H9 (cell line): ENCODE results near the gene NR2F1-AS1. TPM values are rescaled to one million over a fixed set of nuclear protein-coding genes. Genes with fewer than 3 reads are reported as not detected.

Source experiments
- DNase-seq: peaks from one replicate; pipeline ENCODE4 v3.0.0-alpha.2; 2017
- H2AFZ ChIP-seq: one replicate; pipeline ENCODE4 v1.6.1; 2013; ENCODE audit warnings: mild to moderate bottlenecking, low read length, control low read depth, moderate library complexity
- H2AK5ac ChIP-seq: 2 replicates; pipeline ENCODE4 v1.6.1; 2013; ENCODE audit warnings: low read length, control low read depth, mixed read lengths; ENCODE audit not compliant: insufficient read length
- H2BK120ac ChIP-seq: one replicate; pipeline ENCODE4 v1.6.1; 2013; ENCODE audit warnings: low read depth, mild to moderate bottlenecking, low read length, control low read depth, inconsistent platforms; ENCODE audit not compliant: poor library complexity, severe bottlenecking
- H2BK12ac ChIP-seq: 2 replicates; pipeline ENCODE4 v1.6.1; 2013; ENCODE audit warnings: low read length, control low read depth, mixed read lengths, low read depth; ENCODE audit not compliant: insufficient read length
- H2BK15ac ChIP-seq: 2 replicates; pipeline ENCODE4 v1.6.1; 2013; ENCODE audit warnings: low read depth, low read length, control low read depth
- H2BK20ac ChIP-seq: one replicate; pipeline ENCODE4 v1.6.1; 2013; ENCODE audit warnings: low read depth, mild to moderate bottlenecking, low read length, control low read depth, inconsistent platforms; ENCODE audit not compliant: poor library complexity, severe bottlenecking
- H2BK5ac ChIP-seq: 2 replicates; pipeline ENCODE4 v1.6.1; 2013; ENCODE audit warnings: low read length, control low read depth, mixed read lengths; ENCODE audit not compliant: insufficient read length
- H3K14ac ChIP-seq: 2 replicates; pipeline ENCODE4 v1.6.1; 2013; ENCODE audit warnings: low read length, control low read depth; ENCODE audit not compliant: insufficient read depth
- H3K18ac ChIP-seq: 2 replicates; pipeline ENCODE4 v1.6.1; 2013; ENCODE audit warnings: low read depth, mild to moderate bottlenecking, mixed read lengths, low read length, control low read depth; ENCODE audit not compliant: insufficient read length
- H3K23ac ChIP-seq: 2 replicates; pipeline ENCODE4 v1.6.1; 2013; ENCODE audit warnings: low read length, control low read depth, mixed read lengths, low read depth; ENCODE audit not compliant: insufficient read length
- H3K23me2 ChIP-seq: 2 replicates; pipeline ENCODE4 v1.6.1; 2013; ENCODE audit warnings: low read depth, mild to moderate bottlenecking, mixed read lengths, low read length, control low read depth; ENCODE audit not compliant: insufficient read length, poor library complexity, severe bottlenecking
- H3K27ac ChIP-seq: 2 replicates; pipeline ENCODE4 v1.5.1; 2013; ENCODE audit warnings: low read length, control low read depth, mixed read lengths, low read depth; ENCODE audit not compliant: insufficient read length
- H3K27me3 ChIP-seq: 2 replicates; pipeline ENCODE4 v1.6.1; 2013; ENCODE audit warnings: low read length, control low read depth, inconsistent platforms; ENCODE audit not compliant: insufficient read depth
- H3K4ac ChIP-seq: 2 replicates; pipeline ENCODE4 v1.6.1; 2013; ENCODE audit warnings: low read depth, mild to moderate bottlenecking, control low read depth, inconsistent platforms, low read length, moderate library complexity
- H3K4me1 ChIP-seq: 2 replicates; pipeline ENCODE4 v1.6.1; 2013; ENCODE audit warnings: low read length, control low read depth, inconsistent platforms; ENCODE audit not compliant: insufficient read depth
- H3K4me2 ChIP-seq: 2 replicates; pipeline ENCODE4 v1.6.1; 2013; ENCODE audit warnings: low read length, control low read depth, mixed read lengths; ENCODE audit not compliant: insufficient read length, insufficient read depth
- H3K56ac ChIP-seq: 2 replicates; pipeline ENCODE4 v1.6.1; 2013; ENCODE audit warnings: low read depth, mild to moderate bottlenecking, mixed read lengths, low read length, control low read depth; ENCODE audit not compliant: insufficient read length
- H3K79me1 ChIP-seq: 2 replicates; pipeline ENCODE4 v1.6.1; 2013; ENCODE audit warnings: low read depth, mild to moderate bottlenecking, moderate library complexity, low read length, control low read depth, inconsistent platforms; ENCODE audit not compliant: insufficient read depth, poor library complexity, severe bottlenecking
- H3K79me2 ChIP-seq: 2 replicates; pipeline ENCODE4 v1.6.1; 2013; ENCODE audit warnings: low read length, control low read depth, inconsistent platforms; ENCODE audit not compliant: insufficient read depth
- H3K9ac ChIP-seq: 2 replicates; pipeline ENCODE4 v1.6.1; 2013; ENCODE audit warnings: low read length, control low read depth, mixed read lengths; ENCODE audit not compliant: insufficient read length; ENCODE audit errors: extremely low read depth
- H3K9me3 ChIP-seq: one replicate; pipeline ENCODE4 v1.6.1; 2013; ENCODE audit warnings: low read depth, low read length, inconsistent platforms; ENCODE audit not compliant: control insufficient read depth
- H3T11ph ChIP-seq: one replicate; pipeline ENCODE4 v1.6.1; 2013; ENCODE audit warnings: mild to moderate bottlenecking, low read length, control low read depth, inconsistent platforms
- H4K20me1 ChIP-seq: one replicate; pipeline ENCODE4 v1.6.1; 2013; ENCODE audit not compliant: control insufficient read depth, insufficient read length, insufficient read depth
- H4K5ac ChIP-seq: 2 replicates; pipeline ENCODE4 v1.6.1; 2013; ENCODE audit warnings: low read depth, mild to moderate bottlenecking, mixed read lengths, low read length, control low read depth; ENCODE audit not compliant: insufficient read length
- H4K8ac ChIP-seq: replicated peaks from 2 replicates; pipeline ENCODE4 v1.6.1; 2013; ENCODE audit warnings: low read length, control low read depth, mixed read lengths, low read depth; ENCODE audit not compliant: insufficient read length
- H4K91ac ChIP-seq: 2 replicates; pipeline ENCODE4 v1.6.1; 2013; ENCODE audit warnings: low read depth, mild to moderate bottlenecking, moderate library complexity, mixed read lengths, low read length, control low read depth; ENCODE audit not compliant: insufficient read length
- H3K27ac Mint-ChIP-seq, 3 experiments: 2 replicates in 2 of 3; 3 replicates in 1 of 3; pipeline ENCODE4 v1.8.0; 2020 to 2021; ENCODE audit warnings: mixed read lengths in 3 of 3, mild to moderate bottlenecking in 1 of 3, moderate library complexity in 1 of 3
- H3K27me3 Mint-ChIP-seq: 2 replicates; pipeline ENCODE4 v1.8.0; 2021; ENCODE audit warnings: low read depth, mild to moderate bottlenecking, moderate library complexity, mixed read lengths
- H3K36me3 Mint-ChIP-seq, 3 experiments: 2 replicates in 2 of 3; 3 replicates in 1 of 3; pipeline ENCODE4 v1.8.0; 2020 to 2021; ENCODE audit warnings: low read depth in 3 of 3, mixed read lengths in 3 of 3; ENCODE audit not compliant: insufficient read depth in 1 of 3
- H3K4me1 Mint-ChIP-seq, 2 experiments: 2 replicates each; pipeline ENCODE4 v1.8.0; 2020; ENCODE audit warnings: mixed read lengths in 2 of 2
- H3K4me3 Mint-ChIP-seq, 2 experiments: 2 replicates in 1 of 2; 3 replicates in 1 of 2; pipeline ENCODE4 v1.8.0; 2020 to 2021; ENCODE audit warnings: mild to moderate bottlenecking in 2 of 2, mixed read lengths in 2 of 2, moderate library complexity in 1 of 2
- H3K9me3 Mint-ChIP-seq, 2 experiments: 2 replicates in 1 of 2; 3 replicates in 1 of 2; pipeline ENCODE4 v1.8.0; 2020; ENCODE audit warnings: mild to moderate bottlenecking in 2 of 2, mixed read lengths in 2 of 2, moderate library complexity in 1 of 2
- WGBS: extraction: QIAGEN DNeasy Blood & Tissue Kit; methylation state at CpG from one replicate; pipeline ENCODE4 v1.1.7; 2013; ENCODE audit warnings: missing lambda C conversion rate, low lambda C conversion rate, mixed read lengths; ENCODE audit not compliant: insufficient read length; ENCODE audit errors: extremely low coverage; 5-methylcytosine and 5-hydroxymethylcytosine counted together
- total RNA-seq: library from RNA; stranded (reverse); gene quantifications from 2 replicates; pipeline ENCODE4 v1.2.1, GENCODE V29; 2021
- TF ChIP-seq, protein P1 (sequence below): fragments of 200-600 bp; sonication (generic); conservative IDR thresholded peaks from 3 replicates; pipeline ENCODE4 v1.8.0; 2021; ENCODE audit warnings: antibody characterized with exemption, mild to moderate bottlenecking

NR2F1-AS1 gene
- total RNA-seq, 1 experiment from 2014 or later = 1.9 TPM

DNA sequence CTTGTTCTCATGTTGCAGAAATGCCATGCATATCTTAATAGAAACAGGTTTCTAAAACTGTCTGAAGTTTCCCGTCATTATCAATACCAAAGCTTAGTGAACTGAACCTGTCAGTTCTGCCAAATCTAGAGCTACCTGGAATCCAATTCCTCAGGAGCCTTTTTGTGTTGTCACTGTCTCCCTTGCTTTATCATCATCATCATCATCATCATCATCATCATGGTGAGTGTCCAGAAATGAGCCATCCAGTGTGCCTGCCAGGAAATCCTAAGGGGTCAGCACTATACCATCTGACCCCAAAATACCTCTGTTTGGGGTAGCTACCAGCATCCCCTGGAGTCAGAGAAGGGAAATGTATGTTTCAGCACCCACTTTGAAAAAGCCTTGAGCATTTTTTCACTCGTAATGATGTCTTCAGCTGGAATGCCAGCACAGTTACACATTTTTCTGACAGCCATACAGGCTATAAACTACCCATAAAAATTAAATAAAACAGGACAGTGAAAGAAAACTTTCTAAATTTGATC lies 150.3 kb downstream of the NR2F1-AS1 start:
- Histone ChIP-seq H4K5ac (no peak overlapping the region), H2AK5ac (no peak overlapping the region), H3K18ac (no peak overlapping the region), H3K23me2 (no peaks in the 10 kb centered on the region), H3K27me3 (no peaks in the 10 kb centered on the region), H2AFZ (no peak overlapping the region), H3K4me2 (no peak overlapping the region), H3K4ac (no peak overlapping the region), H4K8ac (no peak overlapping the region), H3K79me2 (no peaks in the 10 kb centered on the region), H3K23ac (no peak overlapping the region), H3K56ac (no peak overlapping the region), H2BK12ac (no peak overlapping the region), H3K9ac (no peak overlapping the region), H2BK120ac (no peak overlapping the region), H2BK20ac (no peak overlapping the region), H3K79me1 (no peaks in the 10 kb centered on the region), H3K4me1 (peaks cover 5% of the 10 kb centered on the region), H2BK15ac (no peak overlapping the region), H2BK5ac (no peak overlapping the region), H3K14ac (no peak overlapping the region), H4K20me1 (no peaks in the 10 kb centered on the region), H3K27ac (no peak overlapping the region), H3T11ph (no peak overlapping the region), H3K9me3 (no peaks in the 10 kb centered on the region), H4K91ac (no peak overlapping the region)
- no CpG with 5 or more reads among the region's 2 CpGs for WGBS
- no peak for DNase-seq
- Mint-ChIP-seq H3K9me3 (no peaks in the 10 kb centered on the region), H3K36me3 (no peaks in the 10 kb centered on the region), H3K27ac (no peak overlapping the region), H3K4me1 (peaks cover 11 to 21% of the 10 kb centered on the region in 2 experiments), H3K4me3 (no peak overlapping the region), H3K27me3 (no peaks in the 10 kb centered on the region)
- TF ChIP-seq, protein P1, sequence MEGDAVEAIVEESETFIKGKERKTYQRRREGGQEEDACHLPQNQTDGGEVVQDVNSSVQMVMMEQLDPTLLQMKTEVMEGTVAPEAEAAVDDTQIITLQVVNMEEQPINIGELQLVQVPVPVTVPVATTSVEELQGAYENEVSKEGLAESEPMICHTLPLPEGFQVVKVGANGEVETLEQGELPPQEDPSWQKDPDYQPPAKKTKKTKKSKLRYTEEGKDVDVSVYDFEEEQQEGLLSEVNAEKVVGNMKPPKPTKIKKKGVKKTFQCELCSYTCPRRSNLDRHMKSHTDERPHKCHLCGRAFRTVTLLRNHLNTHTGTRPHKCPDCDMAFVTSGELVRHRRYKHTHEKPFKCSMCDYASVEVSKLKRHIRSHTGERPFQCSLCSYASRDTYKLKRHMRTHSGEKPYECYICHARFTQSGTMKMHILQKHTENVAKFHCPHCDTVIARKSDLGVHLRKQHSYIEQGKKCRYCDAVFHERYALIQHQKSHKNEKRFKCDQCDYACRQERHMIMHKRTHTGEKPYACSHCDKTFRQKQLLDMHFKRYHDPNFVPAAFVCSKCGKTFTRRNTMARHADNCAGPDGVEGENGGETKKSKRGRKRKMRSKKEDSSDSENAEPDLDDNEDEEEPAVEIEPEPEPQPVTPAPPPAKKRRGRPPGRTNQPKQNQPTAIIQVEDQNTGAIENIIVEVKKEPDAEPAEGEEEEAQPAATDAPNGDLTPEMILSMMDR = peak; percentile 23; the same call in 1 of the 3 replicates
